GM21786 (cell line): Measurements from ENCODE around the gene CCDC120.

Experiments used
- ATAC-seq: cut with Tn5 transposase; IDR thresholded peaks from one replicate; pipeline ENCODE4 v1.9.1; 2021; ENCODE audit not compliant: unreplicated experiment

CCDC120 gene

GRCh38 chrX:49061490-49061889 is 2.7 kb downstream of the CCDC120 start:
- ATAC-seq: no peak

- ATAC-seq: no peak
Measured at GRCh38 chrX:49061916-49062315, 3.1 kb downstream of the CCDC120 start.

- no peak for ATAC-seq
Measured at GRCh38 chrX:49063715-49064114, 4.9 kb downstream of the CCDC120 start.

GRCh38 chrX:49064303-49064702 is 5.5 kb downstream of the CCDC120 start:
- no peak for ATAC-seq

GRCh38 chrX:49064735-49065134 is 5.9 kb downstream of the CCDC120 start:
- ATAC-seq: no peak

GRCh38 chrX:49066278-49066677 is 7.5 kb downstream of the CCDC120 start:
- ATAC-seq: no peak

GRCh38 chrX:49066690-49067089 is 7.9 kb downstream of the CCDC120 start:
- no peak for ATAC-seq

GRCh38 chrX:49067285-49068120 is 8.7 kb downstream of the CCDC120 start:
- no peak for ATAC-seq

- ATAC-seq: no peak
Measured at GRCh38 chrX:49069038-49069437, 10.2 kb downstream of the CCDC120 start.

GRCh38 chrX:49070988-49071387 is 12.2 kb downstream of the CCDC120 start:
- ATAC-seq: no peak

GRCh38 chrX:49071877-49072711 is 13.3 kb downstream of the CCDC120 start:
- ATAC-seq: no peak

GRCh38 chrX:49072712-49073095 is 13.9 kb downstream of the CCDC120 start:
- ATAC-seq: no peak

GRCh38 chrX:49073601-49074575 is 15.1 kb downstream of the CCDC120 start, which contains the start of gene PRAF2:
TSS of gene PRAF2 (minus strand) at chrX:49074002. CDS start at chrX:49073987, 15 bp downstream.
- ATAC-seq: peak; percentile 93

GRCh38 chrX:49075347-49075746 is 16.5 kb downstream of the CCDC120 start:
- no peak for ATAC-seq

GRCh38 chrX:49077941-49078340 is 19.1 kb downstream of the CCDC120 start:
- no peak for ATAC-seq

- ATAC-seq: peak; percentile 69
Measured at GRCh38 chrX:49079489-49080428, 21.0 kb downstream of the CCDC120 start, which contains the start of gene WDR45. TSS of gene WDR45 (minus strand) at chrX:49079887. CDS start at chrX:49078095, 1,792 bp downstream.

GRCh38 chrX:49082271-49082871 is 23.6 kb downstream of the CCDC120 start:
- ATAC-seq: no peak

- no peak for ATAC-seq
Measured at GRCh38 chrX:49089553-49089952, 30.8 kb downstream of the CCDC120 start.

- ATAC-seq: no peak
Measured at GRCh38 chrX:49096419-49096818, 37.6 kb downstream of the CCDC120 start.
